ENCODE data around the gene C2CD4D.

The C2CD4D gene

DNA sequence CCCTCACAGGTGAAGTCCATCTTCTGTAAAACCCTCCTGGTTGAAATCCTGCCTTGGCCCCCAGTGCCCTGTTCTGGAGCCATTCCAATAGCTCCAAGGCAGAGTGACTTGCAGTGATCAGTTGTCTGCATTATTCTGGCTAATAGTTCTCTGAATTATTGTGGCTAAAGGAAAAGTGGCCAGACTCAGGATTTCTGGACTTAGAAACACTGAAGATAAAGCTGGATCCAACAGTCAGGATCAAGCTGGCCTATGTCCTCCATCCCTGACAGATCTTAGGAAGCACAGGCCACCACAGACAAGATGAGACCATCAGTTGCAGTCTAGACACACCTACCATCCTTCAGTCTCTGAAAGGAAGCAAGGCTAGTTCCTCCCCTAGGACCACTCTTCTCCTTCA lies 801 bp upstream of the C2CD4D start:
- H4K20me1 ChIP-seq (ENCODE audit: insufficient read depth, low read length), result no peaks in the 10 kb centered on the region
- H2AFZ ChIP-seq (ENCODE audit: low read length), result peak overlapping the region; percentile 92
- H3K4me2 ChIP-seq (ENCODE audit: low read depth, low read length), result peak overlapping the region; percentile 92
- no peaks in the 10 kb centered on the region for H3K79me2 ChIP-seq (ENCODE audit: low read length)
- H3K27me3 ChIP-seq (replicated peaks; ENCODE audit: insufficient read depth, low read length), result no peaks in the 10 kb centered on the region
- H3K4me3 ChIP-seq (ENCODE audit: low read length), result peak overlapping the region; percentile 75
- H3K9me2 ChIP-seq (replicated peaks; ENCODE audit: insufficient read depth, low read length), result no peaks in the 10 kb centered on the region
- no peaks in the 10 kb centered on the region for H3K9me3 ChIP-seq (replicated peaks; ENCODE audit: insufficient read depth, low read length)
- peaks cover 21% of the 10 kb centered on the region for H3F3A ChIP-seq (ENCODE audit: insufficient read depth, low read length)
- H3K4me1 ChIP-seq (ENCODE audit: low read length), result peaks cover 29% of the 10 kb centered on the region
- H3K27ac ChIP-seq (ENCODE audit: low read length), result peak overlapping the region; percentile 47; the same call in 1 of the 2 replicates
- H3K36me3 ChIP-seq (replicated peaks; ENCODE audit: insufficient read depth, low read length), result no peaks in the 10 kb centered on the region
- TF ChIP-seq EZH2 (optimal IDR thresholded peaks at IDR 0.05; ENCODE audit: low read depth, low read length) (no peak), EZH2phosphoT487 (IDR thresholded peaks at IDR 0.05; ENCODE audit: low read length) (no peak)
- TF ChIP-seq, protein P1, sequence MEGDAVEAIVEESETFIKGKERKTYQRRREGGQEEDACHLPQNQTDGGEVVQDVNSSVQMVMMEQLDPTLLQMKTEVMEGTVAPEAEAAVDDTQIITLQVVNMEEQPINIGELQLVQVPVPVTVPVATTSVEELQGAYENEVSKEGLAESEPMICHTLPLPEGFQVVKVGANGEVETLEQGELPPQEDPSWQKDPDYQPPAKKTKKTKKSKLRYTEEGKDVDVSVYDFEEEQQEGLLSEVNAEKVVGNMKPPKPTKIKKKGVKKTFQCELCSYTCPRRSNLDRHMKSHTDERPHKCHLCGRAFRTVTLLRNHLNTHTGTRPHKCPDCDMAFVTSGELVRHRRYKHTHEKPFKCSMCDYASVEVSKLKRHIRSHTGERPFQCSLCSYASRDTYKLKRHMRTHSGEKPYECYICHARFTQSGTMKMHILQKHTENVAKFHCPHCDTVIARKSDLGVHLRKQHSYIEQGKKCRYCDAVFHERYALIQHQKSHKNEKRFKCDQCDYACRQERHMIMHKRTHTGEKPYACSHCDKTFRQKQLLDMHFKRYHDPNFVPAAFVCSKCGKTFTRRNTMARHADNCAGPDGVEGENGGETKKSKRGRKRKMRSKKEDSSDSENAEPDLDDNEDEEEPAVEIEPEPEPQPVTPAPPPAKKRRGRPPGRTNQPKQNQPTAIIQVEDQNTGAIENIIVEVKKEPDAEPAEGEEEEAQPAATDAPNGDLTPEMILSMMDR (IDR thresholded peaks at IDR 0.05; ENCODE audit: low read length), result no peak
- DNase-seq, result no peak
- peak overlapping the region; percentile 66; the same call in 1 of the 2 replicates for H3K9ac ChIP-seq (ENCODE audit: low read length)

DNA sequence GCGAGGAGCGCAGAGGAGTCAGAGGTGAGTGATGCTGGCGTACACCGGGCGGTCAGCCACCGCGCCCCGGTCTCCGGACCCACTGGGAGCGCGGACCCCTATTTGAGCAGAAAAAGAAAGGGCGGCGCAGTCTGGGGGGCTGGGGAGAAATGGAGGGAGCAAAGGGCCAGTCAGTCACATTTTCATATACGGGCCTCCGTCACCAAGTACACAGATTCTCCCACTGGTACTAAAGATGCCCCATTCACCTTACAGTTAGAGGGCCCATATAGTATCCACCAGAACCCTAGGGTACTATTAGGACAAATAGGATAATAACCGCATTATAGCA lies 573 bp downstream of the C2CD4D start:
- Histone ChIP-seq H3K27ac (ENCODE audit: low read length) (peak overlapping the region; percentile 0; the same call in 1 of the 2 replicates), H3K4me1 (ENCODE audit: low read length) (peaks cover 36% of the 10 kb centered on the region), H3K9me3 (replicated peaks; ENCODE audit: insufficient read depth, low read length) (no peaks in the 10 kb centered on the region), H2AFZ (ENCODE audit: low read length) (peak overlapping the region; percentile 92), H4K20me1 (ENCODE audit: insufficient read depth, low read length) (no peaks in the 10 kb centered on the region), H3K36me3 (replicated peaks; ENCODE audit: insufficient read depth, low read length) (no peaks in the 10 kb centered on the region), H3F3A (ENCODE audit: insufficient read depth, low read length) (peaks cover 21% of the 10 kb centered on the region), H3K4me3 (ENCODE audit: low read length) (peak overlapping the region; percentile 75), H3K27me3 (replicated peaks; ENCODE audit: insufficient read depth, low read length) (no peaks in the 10 kb centered on the region), H3K9me2 (replicated peaks; ENCODE audit: insufficient read depth, low read length) (no peaks in the 10 kb centered on the region), H3K4me2 (ENCODE audit: low read depth, low read length) (peak overlapping the region; percentile 92), H3K9ac (ENCODE audit: low read length) (peak overlapping the region; percentile 66; the same call in 1 of the 2 replicates), H3K79me2 (ENCODE audit: low read length) (no peaks in the 10 kb centered on the region)
- TF ChIP-seq EZH2phosphoT487 (IDR thresholded peaks at IDR 0.05; ENCODE audit: low read length) (no peak), EZH2 (optimal IDR thresholded peaks at IDR 0.05; ENCODE audit: low read depth, low read length) (no peak)
- TF ChIP-seq, protein P1 (IDR thresholded peaks at IDR 0.05; ENCODE audit: low read length), result no peak
- no peak for DNase-seq

DNA sequence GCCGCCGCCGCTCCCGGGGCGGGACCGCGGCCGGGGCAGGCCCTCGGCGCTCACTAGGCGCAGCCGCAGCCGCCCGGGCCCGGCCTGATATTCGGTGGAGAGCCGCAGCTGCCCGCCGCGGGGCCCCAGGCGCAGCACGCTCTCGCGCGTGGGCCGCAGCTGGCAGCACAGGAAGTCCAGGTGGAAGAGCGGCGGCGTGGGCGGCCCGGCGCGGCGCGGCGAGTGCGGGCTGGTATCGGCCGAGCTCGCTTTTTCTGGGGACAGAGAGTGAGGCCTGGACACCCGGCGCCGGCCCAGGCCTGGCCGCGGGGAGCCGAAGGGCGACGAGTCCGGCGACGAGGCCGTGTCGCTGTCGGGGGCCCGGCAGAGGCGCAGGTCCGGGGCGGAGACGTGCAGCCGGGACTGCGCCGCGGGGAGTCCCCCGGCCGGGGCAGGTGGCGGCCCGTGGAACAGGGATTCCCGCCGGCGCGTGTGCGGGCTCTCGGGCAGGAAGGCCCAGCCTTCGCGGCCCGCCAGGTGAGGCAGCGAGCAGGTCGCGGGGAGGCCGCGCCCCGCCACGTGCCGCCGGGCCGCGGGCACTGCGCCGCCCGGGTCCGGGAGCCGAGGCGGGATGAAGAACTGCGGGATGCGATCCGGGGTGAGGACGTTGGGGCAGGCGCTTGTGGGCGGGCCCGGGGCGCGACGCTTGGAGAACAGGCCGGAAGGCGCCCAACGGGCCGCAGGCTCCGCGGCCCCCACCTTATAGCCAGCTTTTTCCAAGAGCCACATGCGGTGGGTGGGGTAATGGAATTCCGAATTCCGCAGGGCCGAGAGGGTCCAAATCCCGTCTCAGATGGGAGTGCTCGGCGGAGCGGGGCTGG lies 1.2 kb downstream of the C2CD4D start:
- TF ChIP-seq EZH2phosphoT487 (IDR thresholded peaks at IDR 0.05; ENCODE audit: low read length) (no peak), EZH2 (optimal IDR thresholded peaks at IDR 0.05; ENCODE audit: low read depth, low read length) (no peak)
- TF ChIP-seq, protein P1 (IDR thresholded peaks at IDR 0.05; ENCODE audit: low read length), result no peak
- DNase-seq, result peak; percentile 20

More for the DNA sequence above, 1.2 kb downstream of the C2CD4D start:
- peak overlapping the region; percentile 0; the same call in 1 of the 2 replicates for H3K27ac ChIP-seq (ENCODE audit: low read length)
- H3K9me3 ChIP-seq (replicated peaks; ENCODE audit: insufficient read depth, low read length), result no peaks in the 10 kb centered on the region
- H3K79me2 ChIP-seq (ENCODE audit: low read length), result no peaks in the 10 kb centered on the region
- peak overlapping the region; percentile 75 for H3K4me3 ChIP-seq (ENCODE audit: low read length)
- H3K36me3 ChIP-seq (replicated peaks; ENCODE audit: insufficient read depth, low read length), result no peaks in the 10 kb centered on the region
- peak overlapping the region; percentile 92 for H3K4me2 ChIP-seq (ENCODE audit: low read depth, low read length)
- H4K20me1 ChIP-seq (ENCODE audit: insufficient read depth, low read length), result no peaks in the 10 kb centered on the region
- peak overlapping the region; percentile 66; the same call in 1 of the 2 replicates for H3K9ac ChIP-seq (ENCODE audit: low read length)
- H3F3A ChIP-seq (ENCODE audit: insufficient read depth, low read length), result peaks cover 21% of the 10 kb centered on the region
- peak overlapping the region; percentile 92 for H2AFZ ChIP-seq (ENCODE audit: low read length)
- H3K27me3 ChIP-seq (replicated peaks; ENCODE audit: insufficient read depth, low read length), result no peaks in the 10 kb centered on the region
- H3K9me2 ChIP-seq (replicated peaks; ENCODE audit: insufficient read depth, low read length), result no peaks in the 10 kb centered on the region
- H3K4me1 ChIP-seq (ENCODE audit: low read length), result peaks cover 41% of the 10 kb centered on the region

All from MM.1S (cell line).